Measurements from ENCODE around the gene ZNF148. TPM values are rescaled to one million over a fixed set of nuclear protein-coding genes. Genes with fewer than 3 reads are reported as not detected.

ZNF148 gene
- total RNA-seq, 6 donors from 2014 or later = 24.5 to 42.9 (median 32.8) TPM

DNA sequence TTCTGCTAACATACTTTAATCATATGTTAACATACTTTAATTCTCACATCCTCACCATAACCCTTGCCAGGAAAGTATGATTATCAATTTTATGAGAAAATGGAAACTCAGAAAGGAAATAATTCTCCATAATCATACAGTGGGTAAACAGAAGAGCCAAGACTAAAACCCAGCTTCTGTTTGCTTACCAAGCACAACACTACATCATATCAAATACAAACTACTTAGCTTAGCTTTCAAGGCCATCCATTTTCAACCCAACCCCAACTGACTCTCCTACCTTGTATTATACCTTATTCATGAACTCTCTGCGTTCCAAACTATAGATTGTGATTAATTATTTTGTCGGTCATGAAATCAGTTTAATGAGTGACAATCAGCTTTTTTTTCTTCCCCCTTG is 9.0 kb downstream of the ZNF148 start:
- H3K36me3 ChIP-seq = no peaks in the 10 kb centered on the region
- DNase-seq (no peak), ATAC-seq (ENCODE audit: low FRiP score in 2 of 2) (no peak)
- H3K4me1 ChIP-seq = peaks cover 3 to 17% (median 10%) of the 10 kb centered on the region in 4 donors
- TF ChIP-seq EP300 (IDR thresholded peaks at IDR 0.05) (no peak), POLR2AphosphoS5 (IDR thresholded peaks at IDR 0.05) (no peak), POLR2A (IDR thresholded peaks at IDR 0.05) (no peak)
- TF ChIP-seq, protein P1, sequence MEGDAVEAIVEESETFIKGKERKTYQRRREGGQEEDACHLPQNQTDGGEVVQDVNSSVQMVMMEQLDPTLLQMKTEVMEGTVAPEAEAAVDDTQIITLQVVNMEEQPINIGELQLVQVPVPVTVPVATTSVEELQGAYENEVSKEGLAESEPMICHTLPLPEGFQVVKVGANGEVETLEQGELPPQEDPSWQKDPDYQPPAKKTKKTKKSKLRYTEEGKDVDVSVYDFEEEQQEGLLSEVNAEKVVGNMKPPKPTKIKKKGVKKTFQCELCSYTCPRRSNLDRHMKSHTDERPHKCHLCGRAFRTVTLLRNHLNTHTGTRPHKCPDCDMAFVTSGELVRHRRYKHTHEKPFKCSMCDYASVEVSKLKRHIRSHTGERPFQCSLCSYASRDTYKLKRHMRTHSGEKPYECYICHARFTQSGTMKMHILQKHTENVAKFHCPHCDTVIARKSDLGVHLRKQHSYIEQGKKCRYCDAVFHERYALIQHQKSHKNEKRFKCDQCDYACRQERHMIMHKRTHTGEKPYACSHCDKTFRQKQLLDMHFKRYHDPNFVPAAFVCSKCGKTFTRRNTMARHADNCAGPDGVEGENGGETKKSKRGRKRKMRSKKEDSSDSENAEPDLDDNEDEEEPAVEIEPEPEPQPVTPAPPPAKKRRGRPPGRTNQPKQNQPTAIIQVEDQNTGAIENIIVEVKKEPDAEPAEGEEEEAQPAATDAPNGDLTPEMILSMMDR (IDR thresholded peaks at IDR 0.05) = no peak
- H3K27me3 ChIP-seq = no peaks in the 10 kb centered on the region
- WGBS, 2 donors = 82 to 89% methylated on average over 2 of the region's 2 CpGs
- H3K9me3 ChIP-seq = no peaks in the 10 kb centered on the region
- no peak overlapping the region for H3K4me3 ChIP-seq
- no peak overlapping the region for H3K27ac ChIP-seq

DNA sequence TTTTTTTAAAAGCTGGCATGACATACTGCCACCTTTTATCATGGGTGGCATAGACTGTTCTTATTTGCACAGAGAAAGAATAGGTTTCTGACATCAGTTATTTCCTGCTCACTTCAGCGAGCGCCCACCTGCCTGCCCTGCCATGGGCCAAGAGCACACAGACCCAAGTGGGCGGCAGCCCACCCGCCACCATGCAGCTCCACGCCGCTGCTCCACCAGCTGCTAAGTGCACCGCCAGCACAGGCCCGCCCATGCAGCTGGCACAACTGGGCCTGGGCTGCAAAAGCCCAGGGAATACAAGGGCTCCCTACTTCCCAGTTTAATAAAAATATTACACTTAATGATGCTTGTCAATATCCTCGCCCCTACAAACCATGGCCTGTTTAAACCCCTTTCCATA is 15.4 kb downstream of the ZNF148 start:
- DNase-seq = peak in 1 of 2 donors; percentile 49
- no peak overlapping the region for H3K4me3 ChIP-seq
- no peak overlapping the region for H3K27ac ChIP-seq
- no peaks in the 10 kb centered on the region for H3K27me3 ChIP-seq
- H3K4me1 ChIP-seq = peaks cover 16 to 27% (median 24%) of the 10 kb centered on the region in 4 donors
- no peaks in the 10 kb centered on the region for H3K36me3 ChIP-seq
- no peaks in the 10 kb centered on the region for H3K9me3 ChIP-seq
- 83 to 92% methylated on average over 9 of the region's 9 CpGs for WGBS, 2 donors
- ATAC-seq (ENCODE audit: low FRiP score in 2 of 2) = no peak
- TF ChIP-seq POLR2AphosphoS5 (IDR thresholded peaks at IDR 0.05) (no peak), POLR2A (IDR thresholded peaks at IDR 0.05) (no peak), EP300 (IDR thresholded peaks at IDR 0.05) (no peak)
- TF ChIP-seq, protein P1 (IDR thresholded peaks at IDR 0.05) = no peak

DNA sequence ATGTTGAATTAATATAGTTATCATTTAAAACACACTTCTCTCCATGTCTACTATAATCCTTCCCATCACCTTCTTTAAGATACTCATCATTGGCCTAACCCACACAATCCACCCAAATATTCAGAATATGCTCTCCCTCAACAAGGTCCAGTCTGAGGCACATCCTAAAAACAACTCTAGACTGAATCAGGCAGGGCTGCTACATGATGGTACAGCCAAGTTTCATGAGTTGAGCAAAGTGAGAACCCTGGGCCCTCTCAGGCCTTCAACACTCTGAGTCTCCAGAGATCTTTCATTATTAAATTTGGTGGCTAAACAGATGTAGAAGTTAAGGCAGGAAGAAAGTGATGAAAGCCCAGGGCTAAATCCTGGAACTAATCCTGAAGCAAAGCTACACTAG is 16.2 kb downstream of the ZNF148 start:
- TF ChIP-seq POLR2AphosphoS5 (IDR thresholded peaks at IDR 0.05) (no peak), POLR2A (IDR thresholded peaks at IDR 0.05) (no peak)
- H3K9me3 ChIP-seq = no peaks in the 10 kb centered on the region
- H3K27ac ChIP-seq = no peak overlapping the region
- no peaks in the 10 kb centered on the region for H3K36me3 ChIP-seq
- no peaks in the 10 kb centered on the region for H3K27me3 ChIP-seq
- no peak overlapping the region for H3K4me3 ChIP-seq
- DNase-seq (no peak), ATAC-seq (ENCODE audit: low FRiP score in 2 of 2) (no peak)
- peaks cover 16 to 27% (median 24%) of the 10 kb centered on the region in 4 donors for H3K4me1 ChIP-seq

DNA sequence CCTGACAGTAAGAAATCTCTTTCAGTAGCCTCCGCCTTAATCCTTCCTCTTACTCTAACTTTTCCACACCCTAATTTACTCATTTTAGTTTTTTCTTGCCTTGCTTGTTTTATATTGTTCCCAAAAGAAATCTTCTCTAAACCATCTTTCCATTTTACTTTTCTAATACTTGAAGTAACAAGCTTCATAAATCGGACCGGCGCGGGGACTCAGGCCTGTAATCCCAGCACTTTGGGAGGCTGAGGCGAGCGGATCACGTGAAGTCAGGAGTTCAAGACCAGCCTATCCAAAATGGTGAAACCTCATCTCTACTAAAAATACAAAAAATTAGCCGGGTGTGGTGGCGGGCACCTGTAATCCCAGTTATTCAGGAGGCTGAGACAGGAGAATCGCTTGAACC is 17.3 kb downstream of the ZNF148 start:
- no peaks in the 10 kb centered on the region for H3K9me3 ChIP-seq
- H3K27ac ChIP-seq = peak overlapping the region in 1 of 4 donors; percentile 17
- no peaks in the 10 kb centered on the region for H3K27me3 ChIP-seq
- H3K4me1 ChIP-seq = peaks cover 16 to 27% (median 24%) of the 10 kb centered on the region in 4 donors
- TF ChIP-seq, protein P1 (IDR thresholded peaks at IDR 0.05) = no peak
- TF ChIP-seq EP300 (IDR thresholded peaks at IDR 0.05) (no peak), POLR2A (IDR thresholded peaks at IDR 0.05) (no peak), POLR2AphosphoS5 (IDR thresholded peaks at IDR 0.05) (no peak)
- H3K36me3 ChIP-seq = no peaks in the 10 kb centered on the region
- DNase-seq (no peak), ATAC-seq (ENCODE audit: low FRiP score in 2 of 2) (no peak)
- WGBS, 2 donors = 96% methylated on average over 11 of the region's 11 CpGs
- peak overlapping the region in 3 of 4 donors; percentile 54 to 63 (median 62) for H3K4me3 ChIP-seq

DNA sequence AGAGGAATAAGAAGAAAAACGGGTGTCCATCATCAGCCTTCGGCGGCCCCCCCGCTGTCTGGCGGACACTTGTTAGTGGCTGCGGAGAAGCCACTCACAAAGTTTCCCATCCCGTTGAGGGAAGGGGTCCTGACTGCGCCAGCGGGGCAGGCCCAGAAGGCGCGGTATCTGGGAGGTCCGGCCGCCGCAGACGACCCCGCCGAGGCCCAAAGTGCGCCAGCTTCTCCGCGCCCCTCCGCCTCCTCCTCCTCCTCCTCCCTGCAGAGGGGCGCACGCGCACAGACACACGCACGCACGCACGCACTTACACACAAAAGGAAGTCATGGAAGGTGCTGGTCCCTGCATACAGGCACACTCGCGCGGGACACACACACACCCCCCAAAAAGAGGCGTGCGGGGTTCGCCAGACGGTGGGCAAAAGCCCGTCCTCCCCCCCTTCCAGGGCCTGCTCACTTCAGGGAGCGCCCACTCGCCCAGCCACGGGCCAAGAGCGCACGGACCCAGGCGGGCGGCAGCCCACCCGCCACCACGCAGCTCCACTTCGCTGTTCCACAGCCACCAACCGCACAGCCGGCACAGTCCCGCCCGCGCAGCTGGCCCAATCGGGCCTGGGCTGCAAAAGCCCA is 18.0 kb downstream of the ZNF148 start:
- peak overlapping the region; percentile 31 to 63 (median 58) for H3K4me3 ChIP-seq
- DNase-seq = peak; percentile 65 to 88
- ATAC-seq (ENCODE audit: low FRiP score in 2 of 2) = peak; percentile 86 to 95
- no peaks in the 10 kb centered on the region for H3K36me3 ChIP-seq
- no peaks in the 10 kb centered on the region for H3K9me3 ChIP-seq
- 3 to 7% methylated on average over 28 to 52 of the region's 52 CpGs for WGBS, 2 donors
- TF ChIP-seq, protein P1 (IDR thresholded peaks at IDR 0.05) = no peak
- TF ChIP-seq POLR2AphosphoS5 (IDR thresholded peaks at IDR 0.05) = peak in 1 of 2 donors; percentile 23
- peak in 1 of 4 donors; percentile 36 for TF ChIP-seq POLR2A (IDR thresholded peaks at IDR 0.05)
- H3K27me3 ChIP-seq = no peaks in the 10 kb centered on the region
- H3K4me1 ChIP-seq = peaks cover 16 to 29% (median 24%) of the 10 kb centered on the region in 4 donors
- H3K27ac ChIP-seq = peak overlapping the region; percentile 17 to 69 (median 50)

Measured in upper lobe of left lung (tissue), 6 donors.